GM18519 (cell line): Measurements from ENCODE around the gene COBL.

ENCODE experiments used
- ATAC-seq: cut with Tn5 transposase; IDR thresholded peaks from one replicate; pipeline ENCODE4 v1.9.1; 2021; ENCODE audit warnings: mild to moderate bottlenecking, moderate library complexity; ENCODE audit not compliant: unreplicated experiment, low FRiP score

COBL gene

GRCh38 chr7:51316666-51317581 is at the start of gene COBL:
Gene COBL, minus strand, starts transcription at chr7:51316809. Its CDS starts 176 bp downstream, at chr7:51316633.
- ATAC-seq, result no peak

- no peak for ATAC-seq
These were observed 49.6 kb upstream of the COBL start for GRCh38 chr7:51366172-51366728.

- ATAC-seq, result no peak
These were observed 41.2 kb upstream of the COBL start for GRCh38 chr7:51357821-51358220.

GRCh38 chr7:51356849-51357516 is 40.4 kb upstream of the COBL start:
- no peak for ATAC-seq

GRCh38 chr7:51354897-51355296 is 38.3 kb upstream of the COBL start:
- ATAC-seq, result no peak

GRCh38 chr7:51354434-51354833 is 37.8 kb upstream of the COBL start:
- no peak for ATAC-seq

GRCh38 chr7:51352174-51353100 is 35.8 kb upstream of the COBL start:
- ATAC-seq, result no peak

GRCh38 chr7:51351661-51352060 is 35.1 kb upstream of the COBL start:
- ATAC-seq, result no peak

- no peak for ATAC-seq
These were observed 33.9 kb upstream of the COBL start for GRCh38 chr7:51350546-51350896.

GRCh38 chr7:51349820-51350545 is 33.4 kb upstream of the COBL start:
- ATAC-seq, result no peak

- no peak for ATAC-seq
These were observed 29.5 kb upstream of the COBL start for GRCh38 chr7:51346126-51346525.

- ATAC-seq, result no peak
These were observed 28.0 kb upstream of the COBL start for GRCh38 chr7:51344406-51345138.

GRCh38 chr7:51340936-51341335 is 24.3 kb upstream of the COBL start:
- ATAC-seq, result no peak

- ATAC-seq, result no peak
These were observed 23.6 kb upstream of the COBL start for GRCh38 chr7:51340029-51340838.

- ATAC-seq, result no peak
These were observed 18.4 kb upstream of the COBL start for GRCh38 chr7:51335057-51335456.

GRCh38 chr7:51329696-51330263 is 13.2 kb upstream of the COBL start:
- ATAC-seq, result no peak

- no peak for ATAC-seq
These were observed 11.8 kb upstream of the COBL start for GRCh38 chr7:51328351-51328801.

- ATAC-seq, result no peak
These were observed 10.7 kb upstream of the COBL start for GRCh38 chr7:51327287-51327717.
